NB4 (cell line): Measurements from ENCODE around the gene CFAP74.

Source experiments
- CTCF ChIP-seq: IDR thresholded peaks from one replicate; pipeline ENCODE4 v1.5.1; 2012; ENCODE audit warnings: low read depth, low read length
- MAX ChIP-seq: IDR thresholded peaks from 2 replicates; pipeline ENCODE4 v1.6.1; 2011; ENCODE audit warnings: low read depth, low read length
- POLR2A ChIP-seq: IDR thresholded peaks from 2 replicates; pipeline ENCODE4 v1.6.1; 2011; ENCODE audit warnings: mild to moderate bottlenecking; ENCODE audit not compliant: insufficient read length; ENCODE audit errors: extremely low read depth

GRCh38 chr1:2024887-2025286 lies 21.3 kb upstream of the CFAP74 start:
- TF ChIP-seq CTCF, result no peak
- no peak for TF ChIP-seq POLR2A
- no peak for TF ChIP-seq MAX
